ENCODE data around the gene GRAP.

The GRAP gene

GRCh38 chr17:19009970-19010369 is 36.8 kb downstream of the GRAP start:
- DNase-seq (no peak), ATAC-seq (replicated peaks) (no peak)
- Mint-ChIP-seq H3K4me1 (ENCODE audit: low read depth in 2 of 2) (peaks cover 0 to 9% of the 10 kb centered on the region in 2 donors), H3K27me3 (peaks cover 0 to 2% of the 10 kb centered on the region in 2 donors), H3K36me3 (ENCODE audit: insufficient read depth) (peaks cover 7% of the 10 kb centered on the region), H3K4me3 (no peak overlapping the region), H3K27ac (peak overlapping the region in 1 of 2 donors; percentile 11), H3K9me3 (no peaks in the 10 kb centered on the region)

- H3K4me3 Mint-ChIP-seq, result no peak overlapping the region
- no peaks in the 10 kb centered on the region for H3K9me3 Mint-ChIP-seq
- H3K27ac Mint-ChIP-seq, result peak overlapping the region; percentile 91 to 92
- ATAC-seq (replicated peaks) (no peak), DNase-seq (no peak)
- peaks cover 10% of the 10 kb centered on the region for H3K36me3 Mint-ChIP-seq (ENCODE audit: insufficient read depth)
- no peaks in the 10 kb centered on the region for H3K27me3 Mint-ChIP-seq
- peaks cover 17 to 28% of the 10 kb centered on the region in 2 donors for H3K4me1 Mint-ChIP-seq (ENCODE audit: low read depth in 2 of 2)
These were observed 40.1 kb downstream of the GRAP start for GRCh38 chr17:19006698-19007097.

DNA sequence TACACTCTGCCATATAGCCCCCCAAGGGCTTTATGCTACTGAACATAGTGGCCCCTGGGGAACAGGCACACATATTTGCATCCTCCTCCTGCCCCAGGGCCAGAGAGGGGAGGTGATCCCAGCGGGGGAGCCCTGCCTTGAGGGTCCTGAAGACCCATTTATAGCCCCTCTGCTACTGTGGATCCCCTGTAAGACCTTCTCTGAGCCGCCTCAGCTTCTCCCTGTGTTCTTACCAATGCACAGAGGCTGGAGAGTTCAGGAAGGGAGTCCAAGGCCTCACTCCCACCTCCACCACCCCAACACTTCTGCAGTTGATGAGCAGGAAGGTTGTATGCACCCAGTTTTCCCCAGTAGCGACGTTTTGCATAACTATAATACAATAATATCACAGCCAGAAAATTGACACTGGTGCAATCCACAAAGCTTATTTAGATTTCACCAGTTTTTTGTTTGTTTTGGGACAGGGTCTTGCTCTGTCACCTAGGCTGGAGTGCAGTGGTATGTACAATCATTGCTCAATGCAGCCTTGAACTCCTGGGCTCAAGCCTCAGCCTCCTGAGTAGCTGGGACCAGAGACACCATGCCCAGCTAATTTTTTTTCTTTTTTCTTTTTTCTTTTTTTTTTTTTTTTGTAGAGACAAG is 40.8 kb downstream of the GRAP start:
- Mint-ChIP-seq H3K4me1 (ENCODE audit: low read depth in 2 of 2) (peaks cover 22 to 29% of the 10 kb centered on the region in 2 donors), H3K27ac (peak overlapping the region; percentile 91 to 92), H3K9me3 (no peaks in the 10 kb centered on the region), H3K36me3 (ENCODE audit: insufficient read depth) (peaks cover 10% of the 10 kb centered on the region), H3K27me3 (no peaks in the 10 kb centered on the region), H3K4me3 (peak overlapping the region; percentile 18 to 86)
- ATAC-seq (replicated peaks) (no peak), DNase-seq (no peak)

GRCh38 chr17:19005137-19005773 is 41.5 kb downstream of the GRAP start:
- H3K9me3 Mint-ChIP-seq, result no peaks in the 10 kb centered on the region
- H3K27ac Mint-ChIP-seq, result peak overlapping the region; percentile 91 to 92
- ATAC-seq (replicated peaks) (no peak), DNase-seq (no peak)
- peak overlapping the region; percentile 86 to 88 for H3K4me3 Mint-ChIP-seq
- peaks cover 10% of the 10 kb centered on the region for H3K36me3 Mint-ChIP-seq (ENCODE audit: insufficient read depth)
- H3K4me1 Mint-ChIP-seq (ENCODE audit: low read depth in 2 of 2), result peaks cover 22 to 27% of the 10 kb centered on the region in 2 donors
- H3K27me3 Mint-ChIP-seq, result no peaks in the 10 kb centered on the region

GRCh38 chr17:19004421-19005136 is 42.2 kb downstream of the GRAP start, which contains the start of gene FAM83G:
TSS of gene FAM83G (minus strand) at chr17:19004764. CDS start at chr17:19004041, 723 bp downstream.
- H3K4me3 Mint-ChIP-seq, result peak within 1 kb of the TSS; percentile 86 to 88
- ATAC-seq (replicated peaks) (peak; percentile 88), DNase-seq (peak; percentile 79 to 84 (median 80))
- no peaks in the 10 kb centered on the region for H3K27me3 Mint-ChIP-seq
- H3K9me3 Mint-ChIP-seq, result no peaks in the 10 kb centered on the region
- H3K27ac Mint-ChIP-seq, result peak within 1 kb of the TSS; percentile 91 to 92
- H3K36me3 Mint-ChIP-seq (ENCODE audit: insufficient read depth), result peaks cover 10% of the 10 kb centered on the region
- peaks cover 22 to 27% of the 10 kb centered on the region in 2 donors for H3K4me1 Mint-ChIP-seq (ENCODE audit: low read depth in 2 of 2)

GRCh38 chr17:19003543-19004420 is 43.0 kb downstream of the GRAP start:
- ATAC-seq (replicated peaks) (peak; percentile 8), DNase-seq (no peak)
- Mint-ChIP-seq H3K4me1 (ENCODE audit: low read depth in 2 of 2) (peaks cover 22 to 27% of the 10 kb centered on the region in 2 donors), H3K27ac (peak overlapping the region; percentile 91 to 92), H3K36me3 (ENCODE audit: insufficient read depth) (peaks cover 10% of the 10 kb centered on the region), H3K9me3 (no peaks in the 10 kb centered on the region), H3K27me3 (no peaks in the 10 kb centered on the region), H3K4me3 (peak overlapping the region; percentile 86 to 88)

- peak overlapping the region; percentile 86 to 88 for H3K4me3 Mint-ChIP-seq
- DNase-seq (no peak), ATAC-seq (replicated peaks) (no peak)
- no peaks in the 10 kb centered on the region for H3K9me3 Mint-ChIP-seq
- H3K27ac Mint-ChIP-seq, result peak overlapping the region; percentile 26 to 91
- H3K36me3 Mint-ChIP-seq (ENCODE audit: insufficient read depth), result peaks cover 10% of the 10 kb centered on the region
- no peaks in the 10 kb centered on the region for H3K27me3 Mint-ChIP-seq
- peaks cover 22 to 27% of the 10 kb centered on the region in 2 donors for H3K4me1 Mint-ChIP-seq (ENCODE audit: low read depth in 2 of 2)
These were observed 43.8 kb downstream of the GRAP start for GRCh38 chr17:19002805-19003542.

- H3K36me3 Mint-ChIP-seq (ENCODE audit: insufficient read depth), result peaks cover 10% of the 10 kb centered on the region
- no peaks in the 10 kb centered on the region for H3K27me3 Mint-ChIP-seq
- peak overlapping the region in 1 of 2 donors; percentile 46 for H3K27ac Mint-ChIP-seq
- no peaks in the 10 kb centered on the region for H3K9me3 Mint-ChIP-seq
- DNase-seq (no peak), ATAC-seq (replicated peaks) (no peak)
- H3K4me1 Mint-ChIP-seq (ENCODE audit: low read depth in 2 of 2), result peaks cover 22 to 31% of the 10 kb centered on the region in 2 donors
- peak overlapping the region; percentile 24 to 86 for H3K4me3 Mint-ChIP-seq
These were observed 44.7 kb downstream of the GRAP start for GRCh38 chr17:19001907-19002590.

DNA sequence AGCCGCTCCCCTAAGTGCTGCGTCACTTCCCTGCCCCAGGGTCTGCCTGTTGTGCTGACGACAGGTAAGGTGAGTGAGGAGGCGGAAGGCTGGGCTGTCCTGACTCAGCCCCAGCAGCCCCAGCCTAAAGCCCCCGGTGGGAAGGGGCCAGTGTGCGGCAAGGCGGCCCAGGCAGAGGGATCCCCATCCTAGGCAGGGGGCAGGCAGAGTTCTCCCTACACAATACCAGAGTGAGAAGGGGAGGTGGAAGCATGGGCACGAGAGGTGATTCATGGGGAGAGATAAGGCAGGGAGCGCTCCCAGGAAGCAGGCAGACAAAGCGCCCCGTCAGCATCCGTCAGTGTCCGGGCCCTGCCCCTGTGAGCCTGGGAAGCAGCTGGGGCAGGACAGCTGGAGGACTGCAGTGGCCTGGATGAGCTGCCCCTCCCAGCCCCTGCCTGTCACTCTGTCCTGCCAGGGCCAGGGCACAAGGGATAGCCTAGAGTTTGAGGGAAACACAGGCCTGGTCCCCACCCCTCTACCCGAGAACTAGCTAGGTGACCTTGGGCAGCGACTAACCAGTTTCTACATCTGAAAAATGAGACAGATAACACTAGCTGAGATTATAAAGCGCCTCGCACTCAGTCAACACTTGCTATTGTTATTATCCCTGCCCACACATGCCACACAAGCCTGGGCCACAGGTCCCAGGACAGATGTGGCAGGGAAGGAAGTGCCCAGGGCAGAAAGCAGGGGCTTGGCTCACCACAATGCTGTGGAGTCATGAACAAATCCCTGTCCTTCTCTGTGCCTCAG is 46.0 kb downstream of the GRAP start:
- peaks cover 25 to 35% of the 10 kb centered on the region in 2 donors for H3K4me1 Mint-ChIP-seq (ENCODE audit: low read depth in 2 of 2)
- no peaks in the 10 kb centered on the region for H3K9me3 Mint-ChIP-seq
- no peak overlapping the region for H3K27ac Mint-ChIP-seq
- H3K27me3 Mint-ChIP-seq, result no peaks in the 10 kb centered on the region
- no peak overlapping the region for H3K4me3 Mint-ChIP-seq
- peaks cover 8% of the 10 kb centered on the region for H3K36me3 Mint-ChIP-seq (ENCODE audit: insufficient read depth)
- DNase-seq, result no peak
- ATAC-seq (replicated peaks), result no peak

GRCh38 chr17:18999911-19000310 is 46.8 kb downstream of the GRAP start:
- ATAC-seq (replicated peaks) (no peak), DNase-seq (no peak)
- Mint-ChIP-seq H3K27ac (no peak overlapping the region), H3K4me1 (ENCODE audit: low read depth in 2 of 2) (peaks cover 30 to 32% of the 10 kb centered on the region in 2 donors), H3K9me3 (no peaks in the 10 kb centered on the region), H3K4me3 (no peak overlapping the region), H3K36me3 (ENCODE audit: insufficient read depth) (peaks cover 7% of the 10 kb centered on the region), H3K27me3 (no peaks in the 10 kb centered on the region)

- no peaks in the 10 kb centered on the region for H3K27me3 Mint-ChIP-seq
- H3K27ac Mint-ChIP-seq, result no peak overlapping the region
- H3K36me3 Mint-ChIP-seq (ENCODE audit: insufficient read depth), result peaks cover 7% of the 10 kb centered on the region
- no peaks in the 10 kb centered on the region for H3K9me3 Mint-ChIP-seq
- ATAC-seq (replicated peaks), result no peak
- H3K4me3 Mint-ChIP-seq, result no peak overlapping the region
- no peak for DNase-seq
- peaks cover 30 to 33% of the 10 kb centered on the region in 2 donors for H3K4me1 Mint-ChIP-seq (ENCODE audit: low read depth in 2 of 2)
These were observed 47.4 kb downstream of the GRAP start for GRCh38 chr17:18999394-18999793.

Data from effector memory CD8-positive, alpha-beta T cell (primary cell).